ENCODE data around the gene HP1BP3. TPM values are rescaled to one million over a fixed set of nuclear protein-coding genes. Genes with fewer than 3 reads are reported as not detected.
"Not testable (repeated sequence)": the region's sequence is repeated elsewhere in the genome, so short reads cannot be mapped to it uniquely, and the experiment has no call there.

HP1BP3 gene
- total RNA-seq, 1 experiment from 2014 or later = 163 TPM

DNA sequence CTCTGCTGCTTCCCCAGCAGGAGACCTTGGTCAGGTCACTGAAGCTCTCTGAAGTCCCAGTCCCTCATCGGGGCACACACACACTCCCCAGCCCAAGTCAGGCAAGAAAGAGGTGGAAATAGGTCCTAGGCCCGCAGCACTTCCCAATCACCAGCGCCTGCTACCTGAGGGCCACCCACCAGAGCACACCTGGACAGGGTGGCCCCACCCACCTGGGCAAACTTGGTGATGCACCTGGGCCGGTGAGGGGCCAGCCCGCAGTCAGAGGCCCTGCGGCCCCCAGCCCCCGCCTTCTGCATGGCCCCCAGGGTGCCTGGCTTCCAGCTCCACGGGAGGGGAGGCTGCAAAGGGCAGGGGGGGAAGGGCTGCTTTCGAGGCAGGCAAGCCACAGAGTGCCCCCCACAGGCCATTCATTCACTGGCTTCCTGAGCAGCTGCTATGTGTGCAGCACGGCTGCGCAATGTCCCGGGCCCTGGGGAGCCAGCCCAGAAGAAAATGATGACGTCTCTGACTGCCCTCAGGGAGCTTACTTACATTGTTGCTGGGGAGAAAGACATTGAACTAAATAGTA lies 59.3 kb downstream of the HP1BP3 start:
- no peak for DNase-seq (ENCODE audit: low spot score)

DNA sequence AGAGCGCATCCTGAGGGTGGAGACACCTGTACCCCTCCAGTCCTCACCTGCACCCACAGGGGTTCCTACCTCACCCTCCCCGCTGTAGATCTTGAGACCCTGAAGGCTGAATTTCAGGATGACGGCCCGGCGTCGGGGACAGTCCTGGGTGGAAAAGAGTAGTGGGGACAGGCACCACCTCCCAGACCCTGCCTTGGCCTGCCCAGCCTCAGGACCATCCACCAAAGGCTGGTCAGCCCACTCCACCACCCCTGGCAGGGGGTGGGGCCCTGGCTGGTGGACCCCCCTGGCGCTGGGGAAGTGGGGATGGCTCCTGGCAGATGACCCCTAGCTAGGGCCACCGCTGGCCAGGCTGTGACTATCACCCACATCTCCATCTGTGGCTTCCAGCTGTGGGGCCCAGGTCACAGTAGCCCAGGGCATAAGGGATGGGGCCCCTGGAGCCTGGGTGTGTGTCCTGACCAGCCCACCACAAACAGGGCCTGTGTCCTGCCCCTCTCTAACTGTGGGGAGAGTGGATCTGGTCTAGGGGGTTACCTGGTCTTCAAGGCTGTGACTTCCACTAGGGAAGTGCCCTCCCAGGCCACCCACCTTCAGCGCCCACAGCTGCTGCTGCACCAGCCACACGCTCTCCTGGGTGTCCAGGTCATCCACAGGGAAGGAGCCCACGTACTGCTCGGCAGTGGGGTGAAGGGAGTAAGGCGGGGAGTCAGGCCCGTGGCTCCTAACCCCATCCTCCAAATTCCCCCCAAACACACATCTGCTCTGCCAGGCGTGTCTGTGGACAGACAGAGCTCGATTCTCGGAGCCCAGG lies 60.0 kb downstream of the HP1BP3 start:
- no peak for DNase-seq (ENCODE audit: low spot score)

DNA sequence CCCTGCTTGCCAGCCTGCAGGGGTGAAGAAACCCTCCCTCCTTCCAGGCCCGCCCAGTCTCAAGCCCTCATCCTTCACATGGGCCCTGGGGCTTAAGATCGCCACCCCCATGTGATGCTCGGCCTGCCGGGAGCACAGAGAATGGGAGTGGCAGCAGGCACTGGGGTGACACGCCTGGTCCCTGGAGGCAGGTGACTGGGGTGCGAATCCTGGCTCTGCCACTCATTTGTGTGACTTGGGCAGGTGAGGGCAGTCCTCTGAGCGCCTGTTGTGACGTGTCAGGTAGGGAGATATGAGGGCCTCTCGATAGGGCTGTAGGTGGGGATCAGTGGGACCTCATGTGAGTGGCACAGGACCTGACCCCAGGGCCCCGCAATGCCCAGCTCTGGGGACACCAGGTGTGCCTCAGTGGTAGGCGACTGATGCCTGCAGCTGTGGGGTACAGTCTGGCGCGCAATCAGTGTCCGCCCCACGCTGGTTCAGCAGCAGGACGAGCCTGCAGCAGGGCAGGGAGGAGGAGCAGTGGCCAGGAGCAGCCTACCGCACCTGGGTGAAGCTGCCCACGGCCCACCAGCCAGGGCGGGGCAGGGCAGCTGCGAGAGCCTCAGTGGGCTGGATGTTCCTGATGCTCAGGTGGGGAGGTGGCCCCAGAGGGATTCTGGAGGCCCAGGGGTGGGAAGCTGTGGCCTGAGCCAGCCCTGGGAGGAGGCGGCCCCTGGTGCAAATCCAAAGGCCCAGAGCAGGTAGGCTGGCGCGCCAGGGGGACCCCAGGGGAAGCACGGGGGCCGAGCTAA lies 60.8 kb downstream of the HP1BP3 start:
- DNase-seq (ENCODE audit: low spot score) = no peak

DNA sequence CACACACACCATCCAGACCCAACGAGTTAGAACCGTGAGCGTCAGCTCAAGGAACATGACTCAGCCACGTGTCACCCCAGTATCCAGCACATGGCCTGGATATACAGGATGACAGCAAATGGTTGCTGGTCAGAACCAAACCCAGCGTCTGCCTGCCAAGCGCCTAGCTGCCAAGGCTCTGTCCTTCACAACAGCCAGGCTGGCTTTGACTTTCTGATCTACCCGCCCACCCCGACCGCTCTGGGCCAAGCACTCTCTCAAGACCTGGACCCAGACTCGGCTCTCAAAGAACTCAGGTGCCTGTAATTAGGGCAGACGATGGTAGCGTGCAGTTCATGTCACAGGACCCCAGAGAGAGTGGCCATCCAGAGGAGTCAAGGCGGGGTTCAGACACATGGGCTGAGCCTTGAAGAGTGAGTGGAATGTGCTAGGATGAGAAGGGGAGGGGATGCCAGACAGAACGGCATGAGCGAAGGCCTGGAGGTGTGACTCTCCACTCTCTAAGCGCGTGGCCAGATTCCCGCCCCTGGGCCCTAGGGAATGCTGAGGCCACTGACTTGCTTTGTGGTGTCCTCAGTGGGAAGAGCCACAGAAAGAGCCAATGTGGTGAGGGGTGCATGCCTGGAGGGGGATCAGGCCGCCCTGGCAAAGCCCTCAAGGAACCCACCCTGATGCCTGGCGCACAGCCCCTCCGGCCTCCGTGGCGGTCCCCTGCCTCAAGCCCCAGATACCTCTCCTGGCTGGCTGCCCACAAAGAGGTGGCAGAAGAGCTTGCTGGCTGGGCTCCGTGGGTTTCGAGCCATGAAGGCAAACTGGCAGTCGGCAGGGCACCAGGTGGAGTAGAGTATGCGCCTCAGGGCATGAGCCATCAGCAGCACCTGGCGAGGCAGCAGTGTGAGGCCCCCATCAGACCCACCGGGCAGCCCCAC lies 61.7 kb downstream of the HP1BP3 start:
- peak; percentile 28 for DNase-seq (ENCODE audit: low spot score)

DNA sequence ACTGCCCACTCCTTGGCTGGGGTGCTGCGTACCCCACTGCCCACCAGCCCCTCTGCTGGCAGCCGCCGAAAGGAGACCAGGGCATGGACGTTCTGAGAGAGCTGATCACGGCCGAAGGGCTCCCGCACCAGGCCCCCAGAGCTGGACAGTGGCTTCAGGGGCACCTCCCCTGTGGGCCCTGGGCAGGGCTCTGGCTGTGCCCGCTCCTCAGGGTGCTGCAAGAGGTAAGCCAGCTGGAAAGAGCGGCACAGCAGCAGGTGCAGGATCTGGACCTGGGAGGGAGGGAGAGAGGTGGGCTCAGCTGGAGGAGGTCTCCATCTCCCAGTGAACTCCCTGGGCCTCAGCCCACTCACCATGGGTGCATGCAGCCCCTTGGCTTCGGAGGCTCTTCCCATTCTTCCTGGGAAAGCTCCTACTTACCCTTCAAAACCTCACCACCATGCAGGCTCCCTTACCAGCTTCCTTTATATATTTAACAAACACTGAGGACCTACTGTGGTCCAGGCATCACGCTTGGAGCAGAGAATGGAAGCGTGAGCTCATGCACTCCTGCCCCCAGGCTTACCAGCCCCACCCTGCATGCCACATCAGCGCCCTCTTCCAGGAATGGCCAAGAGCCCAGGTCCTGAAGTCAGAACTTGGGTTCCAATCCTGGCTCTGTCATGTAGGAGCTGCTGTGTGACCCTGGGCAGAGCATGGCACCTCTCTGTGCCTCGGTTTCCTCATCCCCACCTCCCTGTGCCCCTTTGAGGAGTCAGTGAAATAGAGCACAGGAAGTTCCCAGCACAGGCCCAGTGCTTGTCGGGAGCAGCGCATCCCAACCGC lies 62.5 kb downstream of the HP1BP3 start:
- DNase-seq (ENCODE audit: low spot score) = no peak

DNA sequence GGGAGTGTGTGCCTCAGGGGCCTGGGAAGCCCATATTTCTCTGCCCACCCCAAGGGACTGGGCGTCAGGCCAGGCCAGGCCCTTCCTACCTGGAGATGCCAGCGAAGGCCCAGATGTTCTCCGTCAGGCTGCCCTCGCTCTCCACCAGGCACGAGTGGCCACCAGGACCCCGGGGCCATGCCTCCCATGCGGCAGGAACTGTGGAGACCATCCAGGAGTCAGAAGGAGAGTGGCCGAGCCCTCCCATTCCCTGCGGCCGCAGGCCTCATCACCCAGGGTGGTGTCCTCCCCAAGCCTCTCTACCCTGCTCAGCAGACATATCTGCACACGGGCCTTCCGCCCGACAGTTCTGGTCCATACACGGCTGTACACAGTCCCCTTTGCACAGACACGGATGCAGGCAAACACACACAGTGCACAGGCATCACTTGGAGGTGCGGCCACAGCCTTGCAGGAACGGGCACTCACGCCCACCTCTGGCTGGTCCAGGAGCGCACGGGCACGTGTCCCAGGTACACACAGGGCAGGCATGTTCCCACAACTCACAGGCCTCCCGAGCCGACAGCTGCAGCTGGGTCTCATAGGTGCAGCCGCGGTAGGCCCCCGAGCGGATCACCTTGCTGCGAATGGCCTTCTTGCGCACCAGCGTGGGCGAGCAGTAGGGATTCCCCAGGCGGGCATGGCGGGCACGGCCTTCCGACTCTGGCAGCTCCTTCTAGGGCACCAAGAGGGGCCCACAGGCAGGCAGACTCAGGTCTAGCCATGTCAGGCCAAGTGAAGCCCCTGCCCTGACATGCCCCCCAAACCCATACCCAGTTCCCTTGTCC lies 63.4 kb downstream of the HP1BP3 start:
- DNase-seq (ENCODE audit: low spot score) = no peak

DNA sequence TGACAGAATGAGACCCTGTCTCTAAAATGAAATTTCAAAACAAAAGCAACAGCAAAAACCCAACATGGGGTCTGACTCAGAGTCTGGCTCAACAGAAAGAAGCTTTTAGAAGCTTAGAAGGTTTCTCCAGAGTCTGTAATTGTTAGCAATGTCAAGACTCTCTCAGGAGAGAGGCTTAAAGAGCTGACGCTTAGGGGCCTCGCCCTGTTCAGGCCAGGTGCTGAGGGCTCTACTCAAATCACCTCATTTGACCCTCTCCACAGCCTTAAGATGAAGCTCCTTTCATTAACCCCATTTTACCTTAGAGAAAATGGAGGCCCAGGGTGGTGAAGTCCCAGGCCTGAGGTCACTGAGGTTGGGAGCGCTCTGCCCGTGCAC lies 64.0 kb downstream of the HP1BP3 start:
- no peak for DNase-seq (ENCODE audit: low spot score)

DNA sequence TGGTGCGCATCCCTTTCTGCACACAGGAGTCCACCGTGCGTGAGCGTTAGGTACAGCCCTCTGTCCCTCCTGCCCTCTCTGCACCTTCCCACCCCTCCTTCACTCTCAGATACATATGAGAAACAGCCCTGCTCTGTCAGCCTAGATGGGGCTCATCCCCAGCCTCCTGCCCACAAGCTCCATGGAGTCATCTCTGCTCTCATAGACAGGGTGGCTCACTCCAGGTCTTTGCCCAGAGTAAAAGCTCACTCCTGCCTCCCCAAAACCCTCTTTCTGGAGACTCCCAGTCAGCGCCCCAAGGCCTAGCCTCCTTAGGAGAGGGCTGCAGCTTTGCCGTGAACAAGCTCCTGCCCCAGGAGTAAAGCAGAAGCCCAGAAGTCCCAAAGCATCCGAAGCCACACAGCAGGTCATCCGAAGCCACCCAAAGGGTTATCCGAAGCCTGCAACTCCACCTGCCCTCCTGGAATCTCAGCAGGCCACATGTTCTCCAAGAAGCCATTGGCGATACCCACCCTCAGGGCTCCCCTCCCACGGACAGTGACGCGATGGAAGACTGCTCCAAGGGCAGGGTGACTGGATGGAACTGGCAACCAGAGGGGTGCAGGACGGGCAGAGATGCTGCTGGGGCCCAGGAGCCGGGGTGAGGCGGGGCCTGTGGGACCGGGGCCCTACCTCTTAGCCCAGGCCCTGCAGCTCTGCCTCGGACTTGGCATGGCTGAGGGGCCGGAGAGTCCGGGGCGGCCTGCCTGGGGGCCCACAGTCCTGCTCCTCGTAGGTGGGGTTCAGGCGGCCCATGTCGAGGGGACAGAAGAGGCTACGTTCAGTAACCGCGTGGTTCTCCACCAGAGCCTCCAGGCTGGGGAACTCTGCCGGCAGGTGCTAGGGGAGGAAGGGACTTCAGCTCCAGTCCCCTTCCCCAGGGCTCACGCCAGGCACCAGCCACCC lies 65.7 kb downstream of the HP1BP3 start:
- no peak for DNase-seq (ENCODE audit: low spot score)

DNA sequence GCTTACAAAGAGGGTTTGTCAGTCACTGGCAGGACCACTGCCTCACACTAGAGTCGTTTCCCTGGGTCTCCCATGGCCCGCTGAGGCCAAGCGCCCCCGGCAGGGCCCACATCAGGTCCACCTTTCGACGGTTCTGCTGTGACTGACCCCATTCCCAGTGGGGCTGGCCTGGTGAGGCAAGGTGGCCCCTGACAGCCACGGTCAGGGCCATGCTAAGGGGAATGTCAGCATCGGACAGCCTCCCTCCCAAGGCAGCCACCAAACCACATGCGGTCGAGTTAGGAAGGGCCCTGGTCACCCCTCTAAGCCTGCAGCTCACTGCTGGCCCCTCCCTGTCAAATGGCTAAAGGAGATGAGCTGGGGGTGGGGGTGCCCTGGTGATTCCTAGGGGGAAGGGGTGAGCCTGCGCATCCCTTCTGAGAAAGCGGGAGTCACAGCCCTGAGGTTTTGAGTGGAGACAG lies 66.4 kb downstream of the HP1BP3 start:
- no peak for DNase-seq (ENCODE audit: low spot score)

DNA sequence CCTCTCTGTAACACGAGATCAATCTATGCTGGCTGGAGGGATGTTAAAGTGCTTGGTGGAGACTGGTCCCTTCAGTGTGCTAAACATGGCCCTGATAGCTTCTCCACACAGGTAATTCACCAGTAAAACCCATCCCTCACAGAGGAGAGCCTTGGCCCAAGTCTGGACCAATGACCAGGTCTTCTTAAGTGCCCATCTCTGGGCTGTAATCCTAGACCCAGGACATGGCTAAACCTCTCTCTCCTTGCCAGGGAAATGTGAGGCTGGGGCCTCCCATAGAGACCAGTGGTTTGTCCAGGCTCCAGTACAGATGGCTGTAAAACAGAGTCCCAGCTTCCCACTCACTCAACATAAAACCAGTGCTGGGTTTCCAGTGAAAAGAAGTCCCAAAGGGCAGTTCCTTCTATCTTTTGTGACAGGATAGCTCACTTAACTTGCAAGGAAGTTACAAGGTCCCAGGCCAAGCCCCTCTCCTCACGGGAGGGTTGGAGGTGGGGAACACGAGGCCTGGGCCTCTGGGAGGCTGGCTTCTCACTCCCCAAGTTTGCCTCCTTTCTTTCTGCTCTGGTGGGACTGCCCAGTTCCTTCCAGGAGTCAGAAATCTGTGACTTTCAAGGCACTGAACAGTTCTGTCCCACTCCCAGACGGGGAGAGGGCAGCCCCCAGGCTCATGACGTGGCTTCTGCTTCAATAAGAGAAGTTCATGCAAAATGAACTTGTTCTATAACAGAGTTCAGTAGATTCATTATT lies 67.1 kb downstream of the HP1BP3 start:
- DNase-seq (ENCODE audit: low spot score) = no peak

DNA sequence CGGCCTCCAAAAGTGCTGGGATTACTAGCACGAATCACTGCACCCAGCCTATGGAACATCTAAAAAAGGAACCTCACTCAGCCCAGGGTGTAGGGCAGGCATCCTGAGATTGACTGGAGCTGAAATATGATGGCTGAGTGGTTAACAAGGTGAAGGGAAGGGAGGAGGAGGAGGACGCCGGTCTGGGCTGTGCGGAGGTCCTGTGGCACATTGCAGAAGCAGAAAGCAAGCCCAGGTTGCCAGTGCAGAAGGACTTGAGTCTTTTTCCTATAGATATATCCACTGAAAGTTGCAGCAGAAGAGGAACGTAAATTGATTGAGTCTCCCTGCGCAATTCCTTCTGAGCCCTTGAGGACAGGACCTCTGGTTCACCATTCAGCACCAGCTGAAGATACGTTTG lies 67.8 kb downstream of the HP1BP3 start:
- DNase-seq (ENCODE audit: low spot score) = no peak

DNA sequence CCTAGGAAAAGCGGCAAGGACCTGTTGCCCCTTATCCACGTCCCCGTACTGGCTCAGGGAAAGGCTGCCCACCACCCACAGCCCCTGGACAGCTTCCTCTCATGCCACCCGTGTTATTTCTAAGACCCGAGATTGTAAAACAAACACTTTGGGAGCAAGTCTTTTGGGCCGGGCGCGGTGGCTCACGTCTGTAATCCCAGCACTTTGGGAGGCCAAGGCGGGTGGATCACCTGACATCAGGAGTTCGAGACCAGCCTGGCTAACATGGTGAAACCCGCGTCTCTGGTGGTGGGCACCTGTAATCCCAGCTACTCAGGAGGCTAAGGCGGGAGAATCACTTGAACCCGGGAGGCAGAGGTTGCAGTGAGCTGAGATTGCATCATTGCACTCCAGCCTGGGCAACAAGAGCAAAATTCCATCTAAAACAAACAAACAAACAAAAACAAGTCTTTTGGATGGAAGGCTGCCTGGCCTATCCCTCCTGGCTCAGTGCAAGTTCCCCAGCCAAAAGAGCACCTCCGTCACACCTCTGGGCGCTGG lies 68.7 kb downstream of the HP1BP3 start:
- DNase-seq (ENCODE audit: low spot score) = not testable (repeated sequence)

DNA sequence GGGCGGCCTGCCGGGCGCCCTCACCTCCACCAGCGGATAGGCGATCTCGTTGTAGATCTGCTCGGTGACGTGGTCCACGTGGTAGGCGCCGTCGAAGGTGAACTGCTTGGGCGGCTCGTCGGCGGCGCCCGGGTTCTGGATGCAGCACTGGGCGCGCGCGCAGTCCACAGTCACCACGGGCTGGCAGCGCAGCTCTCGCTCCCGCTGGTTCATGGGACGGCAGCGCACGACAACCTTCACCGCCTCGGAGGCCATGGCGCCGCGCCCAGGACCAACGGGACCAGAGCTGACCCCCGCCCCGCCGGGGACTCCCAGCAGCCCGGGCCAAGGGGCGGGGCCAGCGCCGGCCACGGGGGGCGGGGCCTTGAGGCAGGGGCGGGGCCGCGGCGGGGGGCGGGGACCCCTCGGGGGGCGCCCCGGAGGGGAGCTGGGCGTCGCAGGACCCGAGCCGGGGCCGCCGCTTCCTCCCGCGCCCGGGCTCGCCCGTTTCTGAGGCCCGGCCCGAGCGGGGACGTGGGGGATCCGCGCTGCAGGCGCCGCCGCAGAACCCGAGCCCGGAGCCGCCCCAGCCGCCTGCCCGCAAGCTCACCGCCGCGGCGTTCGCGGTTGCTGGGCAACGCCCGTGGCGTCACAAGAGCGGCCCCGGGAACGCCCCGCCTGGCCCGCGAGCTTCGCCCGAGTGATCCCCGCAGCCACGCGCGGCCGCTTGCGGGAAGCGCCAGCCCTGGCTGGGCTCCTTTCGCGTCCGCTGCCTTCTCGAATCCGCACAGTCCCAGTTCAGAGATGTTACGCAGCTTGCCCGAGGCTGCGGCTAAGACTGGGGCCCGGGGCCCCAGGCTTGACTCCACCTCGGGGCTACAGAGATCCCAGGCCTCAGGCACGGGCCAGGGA lies 69.4 kb downstream of the HP1BP3 start, which contains the start of gene KIF17:
Gene KIF17, minus strand, starts transcription at position 556 of the 891 bp plus-strand sequence. Its CDS starts 301 bp downstream, at position 255.
- no peak for DNase-seq (ENCODE audit: low spot score)

DNA sequence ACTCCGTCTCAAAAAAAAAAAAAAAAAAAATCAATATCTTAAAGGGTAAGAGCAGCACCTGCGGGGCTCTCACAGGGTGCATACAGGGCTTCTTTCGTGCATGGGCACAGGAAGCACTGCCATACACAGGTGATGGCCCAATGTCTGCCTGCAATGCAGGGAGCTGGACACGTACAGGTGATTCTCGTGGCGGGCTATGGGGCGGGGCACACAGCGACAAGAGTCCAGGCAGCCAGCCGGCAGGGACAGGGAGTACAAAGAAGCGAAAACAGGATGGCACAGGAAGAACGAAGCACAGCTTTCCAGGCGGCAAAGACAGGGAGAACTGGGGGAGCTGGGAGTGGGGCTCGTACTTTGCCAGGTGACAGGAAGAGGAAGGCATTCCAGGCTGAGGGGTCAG lies 70.9 kb downstream of the HP1BP3 start:
- DNase-seq (ENCODE audit: low spot score) = no peak

DNA sequence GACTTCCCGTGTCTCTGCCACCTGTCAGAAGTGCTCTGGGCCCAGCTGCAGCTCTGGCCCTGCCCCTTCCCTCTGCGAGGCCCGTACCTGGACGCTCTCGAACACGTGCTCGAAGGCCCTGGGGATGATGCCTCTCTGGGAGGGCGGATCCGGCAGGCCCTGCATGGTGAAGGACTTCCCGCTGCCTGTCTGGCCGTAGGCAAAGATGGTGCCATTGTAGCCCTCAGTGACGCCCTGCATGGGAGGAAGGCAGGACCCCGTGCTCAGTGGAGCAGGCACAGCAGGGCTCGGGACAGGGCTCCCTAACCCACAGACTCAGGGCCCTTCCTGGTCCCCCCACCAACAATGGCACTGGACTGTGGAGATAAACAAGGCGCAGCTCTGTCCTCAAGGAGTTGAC lies 71.7 kb downstream of the HP1BP3 start:
- DNase-seq (ENCODE audit: low spot score) = no peak

DNA sequence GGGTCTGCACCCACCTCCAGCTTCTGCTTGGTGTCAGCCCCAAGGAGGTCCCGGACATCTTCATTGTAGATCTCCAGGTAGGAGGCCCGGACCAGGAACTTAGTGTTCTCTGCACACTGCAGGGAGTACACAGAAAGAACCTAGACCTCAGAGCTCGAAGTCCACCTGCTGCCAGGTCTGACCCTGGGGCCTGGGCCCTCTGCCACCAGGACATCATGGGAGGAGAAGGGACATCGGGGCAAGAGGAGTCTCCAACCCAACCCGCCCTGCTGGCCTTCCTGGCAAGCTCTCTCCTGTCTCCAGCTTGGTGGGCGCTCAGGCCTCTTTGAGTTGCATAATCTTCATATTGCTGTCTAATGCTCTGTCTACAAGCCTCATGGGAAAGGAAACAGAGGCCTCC lies 73.7 kb downstream of the HP1BP3 start:
- DNase-seq (ENCODE audit: low spot score) = no peak

DNA sequence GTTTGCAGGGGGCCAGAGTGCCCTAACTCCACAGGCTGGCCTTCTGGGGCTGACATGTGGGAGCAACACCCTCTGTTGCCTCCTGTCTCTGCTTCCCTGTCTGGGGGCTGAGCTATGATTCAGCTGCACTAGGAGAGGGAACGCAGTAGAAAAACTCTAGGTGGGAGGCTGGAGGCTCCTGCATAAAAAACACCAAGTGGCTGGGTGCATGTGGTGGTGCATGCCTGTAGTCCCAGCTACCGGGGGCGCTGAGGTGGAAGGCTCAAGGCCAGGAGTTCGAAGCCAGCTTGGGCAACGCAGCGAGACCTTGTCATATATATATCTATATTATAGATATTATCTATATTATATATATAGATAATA lies 74.9 kb downstream of the HP1BP3 start:
- DNase-seq (ENCODE audit: low spot score) = no peak

Data from H4 (cell line).